ENCODE data around the gene GANC.

The GANC gene

GRCh38 chr15:42231088-42231487, 41.9 kb upstream of the GANC start:
- Histone ChIP-seq H3K4me2 (ENCODE audit: insufficient read depth, low read length) (no peak overlapping the region), H3K79me2 (ENCODE audit: insufficient read depth, low read length) (no peaks in the 10 kb centered on the region), H3K4me1 (ENCODE audit: insufficient read depth, low read length) (no peaks in the 10 kb centered on the region)

GRCh38 chr15:42232606-42233005, 40.4 kb upstream of the GANC start:
- no peak for ATAC-seq (ENCODE audit: insufficient read depth, low read depth)
- H4K20me1 ChIP-seq (ENCODE audit: insufficient read depth, low read length) = no peaks in the 10 kb centered on the region
- no peak overlapping the region for H3K27ac ChIP-seq (ENCODE audit: low read length)
- no peak overlapping the region for H3K4me3 ChIP-seq (ENCODE audit: low read depth in 1 of 2, low read length in 2 of 2)
- H3K36me3 ChIP-seq (ENCODE audit: insufficient read depth, low read length) = peaks cover 62% of the 10 kb centered on the region
- no peak overlapping the region for H3K4me2 ChIP-seq (ENCODE audit: insufficient read depth, low read length)
- DNase-seq = no peak
- no peaks in the 10 kb centered on the region for H3K79me2 ChIP-seq (ENCODE audit: insufficient read depth, low read length)
- TF ChIP-seq CTCF (IDR thresholded peaks at IDR 0.05; ENCODE audit: borderline replicate concordance, extremely low read depth, low read length, poor library complexity, severe bottlenecking) (no peak), EZH2 (IDR thresholded peaks at IDR 0.05; ENCODE audit: borderline replicate concordance, low read depth, low read length, severe bottlenecking) (no peak)
- no peaks in the 10 kb centered on the region for H3K4me1 ChIP-seq (ENCODE audit: insufficient read depth, low read length)
- H3K9ac ChIP-seq (ENCODE audit: low read depth, low read length) = no peak overlapping the region
- H2AFZ ChIP-seq (ENCODE audit: low read depth, low read length) = no peak overlapping the region
- H3K9me3 ChIP-seq (ENCODE audit: insufficient read depth, low read length, severe bottlenecking) = no peaks in the 10 kb centered on the region
- no peaks in the 10 kb centered on the region for H3K27me3 ChIP-seq (ENCODE audit: insufficient read depth, low read length, poor library complexity)

More at GRCh38 chr15:42231088-42231487, 41.9 kb upstream of the GANC start:
- no peak for TF ChIP-seq EZH2 (IDR thresholded peaks at IDR 0.05; ENCODE audit: borderline replicate concordance, low read depth, low read length, severe bottlenecking)
- TF ChIP-seq CTCF (IDR thresholded peaks at IDR 0.05; ENCODE audit: borderline replicate concordance, extremely low read depth, low read length, poor library complexity, severe bottlenecking) = no peak
- DNase-seq (no peak), ATAC-seq (ENCODE audit: insufficient read depth, low read depth) (no peak)
- Histone ChIP-seq H3K27ac (ENCODE audit: low read length) (no peak overlapping the region), H3K36me3 (ENCODE audit: insufficient read depth, low read length) (peaks cover 60% of the 10 kb centered on the region), H4K20me1 (ENCODE audit: insufficient read depth, low read length) (no peaks in the 10 kb centered on the region), H3K27me3 (ENCODE audit: insufficient read depth, low read length, poor library complexity) (no peaks in the 10 kb centered on the region), H3K9me3 (ENCODE audit: insufficient read depth, low read length, severe bottlenecking) (no peaks in the 10 kb centered on the region), H3K4me3 (ENCODE audit: low read depth in 1 of 2, low read length in 2 of 2) (no peak overlapping the region), H2AFZ (ENCODE audit: low read depth, low read length) (no peak overlapping the region), H3K9ac (ENCODE audit: low read depth, low read length) (no peak overlapping the region)

- Histone ChIP-seq H3K4me2 (ENCODE audit: insufficient read depth, low read length) (no peak overlapping the region), H3K27me3 (ENCODE audit: insufficient read depth, low read length, poor library complexity) (no peaks in the 10 kb centered on the region), H3K79me2 (ENCODE audit: insufficient read depth, low read length) (no peaks in the 10 kb centered on the region), H3K4me3 (ENCODE audit: low read depth in 1 of 2, low read length in 2 of 2) (no peak overlapping the region), H3K9ac (ENCODE audit: low read depth, low read length) (no peak overlapping the region), H4K20me1 (ENCODE audit: insufficient read depth, low read length) (no peaks in the 10 kb centered on the region), H3K9me3 (ENCODE audit: insufficient read depth, low read length, severe bottlenecking) (no peaks in the 10 kb centered on the region), H3K27ac (ENCODE audit: low read length) (no peak overlapping the region), H3K36me3 (ENCODE audit: insufficient read depth, low read length) (peaks cover 63% of the 10 kb centered on the region), H2AFZ (ENCODE audit: low read depth, low read length) (no peak overlapping the region), H3K4me1 (ENCODE audit: insufficient read depth, low read length) (no peaks in the 10 kb centered on the region)
- DNase-seq (no peak), ATAC-seq (ENCODE audit: insufficient read depth, low read depth) (no peak)
- TF ChIP-seq CTCF (IDR thresholded peaks at IDR 0.05; ENCODE audit: borderline replicate concordance, extremely low read depth, low read length, poor library complexity, severe bottlenecking) (no peak), EZH2 (IDR thresholded peaks at IDR 0.05; ENCODE audit: borderline replicate concordance, low read depth, low read length, severe bottlenecking) (no peak)
Observed at GRCh38 chr15:42233107-42233506, 39.9 kb upstream of the GANC start.

Data from DND-41 (cell line).